GM21825 (cell line): ENCODE results near the gene NAA40.

Experiments used
- ATAC-seq: cut with Tn5 transposase; IDR thresholded peaks from one replicate; pipeline ENCODE4 v1.9.1; 2021; ENCODE audit warnings: mild to moderate bottlenecking, moderate library complexity; ENCODE audit not compliant: unreplicated experiment

NAA40 gene

GRCh38 chr11:63912678-63913077 lies 26.1 kb upstream of the NAA40 start:
- no peak for ATAC-seq

DNA sequence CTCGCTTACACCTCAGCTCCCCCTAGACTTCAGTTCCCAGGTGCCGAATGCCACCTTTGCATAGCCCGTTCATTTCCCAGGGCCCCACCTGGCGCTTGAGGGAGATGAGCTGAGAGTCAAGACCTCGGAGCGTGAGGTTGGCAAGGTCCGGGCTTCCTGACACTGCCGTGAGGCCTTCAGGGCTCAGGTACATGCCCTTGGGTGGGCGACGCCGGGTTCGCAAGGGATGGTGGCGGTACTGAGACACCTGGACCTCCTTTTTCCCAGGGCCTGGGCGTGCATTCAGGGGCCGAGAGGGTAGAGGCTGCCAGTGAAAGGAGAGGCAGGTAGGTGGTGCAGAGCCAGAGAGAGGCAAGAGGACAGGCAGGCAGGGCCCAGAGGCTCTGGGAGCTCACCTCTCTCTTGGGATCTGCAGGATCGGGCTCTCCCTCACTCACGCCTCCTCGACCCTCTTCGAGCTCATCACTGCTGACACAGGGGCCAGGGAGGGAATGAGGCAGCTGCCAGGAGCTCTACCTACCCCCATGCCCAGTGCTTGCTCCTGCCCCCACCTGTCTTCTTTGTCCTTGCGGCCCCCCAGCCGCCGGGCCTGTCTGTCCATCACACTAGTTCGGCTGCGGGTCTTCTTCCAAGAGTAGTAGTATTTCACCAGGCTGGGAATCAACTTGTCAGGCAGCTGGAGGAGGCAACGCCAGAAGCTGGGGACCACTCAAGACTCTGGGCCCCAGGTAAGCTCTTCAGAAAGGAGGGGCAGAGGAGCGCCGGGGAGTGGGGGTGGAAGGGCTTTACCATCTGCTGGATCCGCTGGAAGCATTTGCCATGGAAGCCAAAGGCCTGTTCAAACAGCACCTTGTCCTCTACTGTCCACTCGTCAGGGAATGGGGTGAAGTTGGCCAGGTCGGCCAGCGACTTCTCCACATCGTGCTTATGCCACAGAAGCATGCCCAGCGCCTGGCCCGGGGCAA lies 24.7 kb upstream of the NAA40 start:
- ATAC-seq = no peak

DNA sequence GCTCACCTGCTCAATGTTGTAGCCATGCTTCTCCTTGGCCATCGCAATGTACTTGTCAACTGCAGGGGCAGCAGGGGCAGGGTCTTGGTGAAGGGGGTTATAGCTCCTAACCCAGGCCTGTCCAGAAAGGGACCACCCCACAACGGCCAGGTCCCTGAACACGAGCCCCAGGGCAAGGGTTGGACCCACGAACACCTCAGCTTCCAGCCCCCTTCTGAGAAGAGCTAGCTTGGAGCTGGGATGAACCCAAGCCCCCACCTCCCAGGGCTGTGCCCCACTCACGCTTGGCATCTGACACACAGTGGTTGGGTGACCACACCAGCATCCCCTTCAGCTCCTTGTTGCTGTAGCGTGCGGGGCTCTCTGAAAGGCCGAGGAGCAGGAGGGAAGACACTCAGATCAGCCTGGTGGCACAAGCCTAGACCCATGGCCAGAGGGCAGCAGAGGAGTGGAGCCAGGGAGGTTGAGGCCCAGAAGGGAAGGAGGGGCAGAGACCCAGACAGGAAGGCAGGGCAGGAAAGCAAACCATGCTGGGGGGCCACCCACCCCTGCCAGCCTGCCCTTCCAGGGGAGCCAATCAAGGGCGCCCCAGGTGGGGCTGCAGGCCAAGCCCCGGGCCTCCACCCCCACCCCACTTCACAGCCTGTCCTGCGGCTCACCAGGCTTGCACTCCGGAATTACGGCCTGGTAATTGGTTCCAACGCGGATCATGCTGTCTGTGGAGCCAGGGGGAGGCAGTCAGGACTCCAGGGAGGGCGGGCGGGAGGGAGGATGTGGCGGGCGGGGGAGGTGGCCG lies 23.7 kb upstream of the NAA40 start:
- no peak for ATAC-seq

DNA sequence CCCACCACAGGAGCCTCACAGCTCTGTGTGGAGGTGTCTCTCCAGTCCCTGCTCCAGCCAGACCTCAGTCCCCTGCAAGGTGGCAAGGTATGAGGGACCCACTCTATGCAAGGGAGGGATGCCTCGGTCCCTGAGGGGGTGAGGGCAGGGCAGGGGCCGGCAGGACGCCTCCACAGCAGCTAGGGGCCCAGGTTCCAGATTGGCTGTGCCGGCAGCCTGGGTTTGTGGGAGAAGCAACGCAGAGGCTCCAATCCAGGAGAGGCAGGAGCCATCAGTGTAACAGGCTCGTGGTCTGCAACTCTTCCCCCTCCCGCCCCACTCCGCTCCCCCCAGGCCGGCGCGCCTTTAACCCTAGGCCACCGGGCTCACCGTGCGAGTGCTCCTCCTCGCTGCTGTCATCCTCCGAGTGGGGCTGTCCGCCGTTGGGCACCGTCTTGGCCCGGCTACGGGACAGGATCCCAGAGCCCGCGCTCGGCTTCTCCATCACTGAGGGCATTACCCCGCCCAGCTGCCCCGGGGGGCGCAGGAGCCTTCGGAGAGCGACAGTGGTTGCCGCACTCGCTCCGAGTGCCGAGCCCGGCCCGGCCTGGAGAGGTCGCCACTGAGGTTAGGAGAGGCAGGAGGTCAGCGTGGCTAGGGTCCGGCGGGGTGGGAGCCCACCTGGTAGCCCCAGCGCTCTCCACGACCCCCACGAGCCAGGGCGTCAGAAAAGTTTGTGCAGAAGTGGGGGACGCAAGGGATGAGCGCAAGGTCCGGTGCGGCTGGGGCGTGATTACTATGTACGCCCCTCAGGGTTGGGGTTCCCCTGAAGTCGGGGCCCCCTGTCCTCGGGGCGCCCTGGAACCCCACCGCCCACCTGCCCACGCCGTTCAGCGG lies 22.6 kb upstream of the NAA40 start:
- no peak for ATAC-seq

DNA sequence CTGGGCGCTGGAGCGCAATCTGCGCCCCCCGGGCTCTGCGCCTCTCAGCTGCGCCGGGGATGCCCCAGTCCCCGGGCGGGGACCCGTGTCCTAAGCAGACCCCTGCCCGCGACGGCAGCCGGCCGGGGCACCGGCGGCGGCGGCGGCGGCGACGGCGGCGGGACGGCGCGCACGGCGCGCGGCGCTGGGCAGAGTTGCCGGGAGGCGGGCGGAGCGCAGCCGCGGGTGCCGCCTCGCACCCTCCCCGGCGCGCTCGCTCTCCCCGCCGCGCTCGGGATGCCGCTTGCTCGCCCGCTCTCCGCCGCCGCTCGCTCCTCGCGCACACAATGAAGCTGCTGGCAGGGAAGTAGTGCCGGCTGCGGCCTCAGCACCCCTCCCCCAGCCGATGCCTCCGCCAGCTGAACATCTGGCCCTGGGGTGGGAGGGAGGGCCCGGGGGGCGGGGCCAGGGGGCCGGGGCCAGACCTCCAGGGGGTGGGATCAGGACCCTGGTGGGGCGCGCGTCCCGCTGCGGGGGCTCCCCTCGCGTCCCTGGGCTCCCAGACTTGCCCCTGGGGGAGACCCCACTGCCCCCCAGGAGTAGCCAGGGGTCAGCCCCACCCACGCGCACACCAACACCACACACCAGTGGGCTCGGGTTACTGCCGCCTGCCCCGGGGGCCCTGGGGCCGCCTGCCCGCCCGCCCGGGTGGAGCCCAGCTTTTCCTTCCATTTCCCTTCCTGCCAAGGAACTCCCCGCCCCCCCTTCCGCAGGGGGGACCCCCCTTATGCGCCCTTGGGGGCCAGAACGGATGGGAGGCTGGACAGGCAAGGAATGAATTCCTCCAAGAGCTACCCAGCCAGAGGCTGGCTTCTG lies 21.7 kb upstream of the NAA40 start, which contains the start of gene RCOR2:
Gene RCOR2 (minus strand): TSS at position 328 of the 855 bp plus-strand sequence. CDS start 708 bp downstream, outside the sequence.
- ATAC-seq = no peak

- no peak for ATAC-seq
These were observed 20.9 kb upstream of the NAA40 start for GRCh38 chr11:63917692-63918506.

DNA sequence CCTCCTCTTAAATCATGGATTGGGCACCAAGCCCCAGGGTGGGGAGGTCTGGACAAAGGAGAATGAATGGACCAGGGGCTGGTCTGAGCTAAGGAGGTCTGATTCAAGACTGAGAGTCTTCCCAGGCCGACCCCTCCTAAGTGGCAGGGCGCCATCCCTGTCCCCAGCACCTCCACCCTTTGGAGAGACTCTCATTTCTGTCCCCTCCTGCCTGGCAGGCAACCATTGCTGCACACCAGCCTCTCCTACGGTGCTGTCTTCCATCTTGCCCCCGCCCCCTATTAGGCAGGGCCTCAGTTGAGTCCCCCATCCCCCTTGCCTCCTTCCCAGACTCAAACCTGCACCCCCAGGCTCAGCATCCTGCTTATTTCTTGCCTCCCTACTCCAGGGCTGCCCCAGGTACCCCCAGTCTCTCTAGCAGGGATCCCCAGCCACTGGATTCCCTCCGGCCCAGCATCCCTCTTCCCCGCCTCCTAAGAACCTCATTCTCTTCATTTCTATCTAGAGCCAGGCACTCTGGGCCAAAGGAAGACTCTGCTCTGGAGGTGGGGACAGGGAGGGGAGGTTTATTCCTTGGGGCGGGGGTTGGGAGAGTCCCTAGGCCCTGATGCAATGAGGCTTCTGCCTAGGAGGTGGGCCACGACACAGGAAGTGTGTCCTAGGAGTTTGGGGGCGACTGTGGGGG lies 20.2 kb upstream of the NAA40 start:
- ATAC-seq = no peak

- ATAC-seq = no peak
These were observed 19.3 kb upstream of the NAA40 start for GRCh38 chr11:63919267-63920125.

DNA sequence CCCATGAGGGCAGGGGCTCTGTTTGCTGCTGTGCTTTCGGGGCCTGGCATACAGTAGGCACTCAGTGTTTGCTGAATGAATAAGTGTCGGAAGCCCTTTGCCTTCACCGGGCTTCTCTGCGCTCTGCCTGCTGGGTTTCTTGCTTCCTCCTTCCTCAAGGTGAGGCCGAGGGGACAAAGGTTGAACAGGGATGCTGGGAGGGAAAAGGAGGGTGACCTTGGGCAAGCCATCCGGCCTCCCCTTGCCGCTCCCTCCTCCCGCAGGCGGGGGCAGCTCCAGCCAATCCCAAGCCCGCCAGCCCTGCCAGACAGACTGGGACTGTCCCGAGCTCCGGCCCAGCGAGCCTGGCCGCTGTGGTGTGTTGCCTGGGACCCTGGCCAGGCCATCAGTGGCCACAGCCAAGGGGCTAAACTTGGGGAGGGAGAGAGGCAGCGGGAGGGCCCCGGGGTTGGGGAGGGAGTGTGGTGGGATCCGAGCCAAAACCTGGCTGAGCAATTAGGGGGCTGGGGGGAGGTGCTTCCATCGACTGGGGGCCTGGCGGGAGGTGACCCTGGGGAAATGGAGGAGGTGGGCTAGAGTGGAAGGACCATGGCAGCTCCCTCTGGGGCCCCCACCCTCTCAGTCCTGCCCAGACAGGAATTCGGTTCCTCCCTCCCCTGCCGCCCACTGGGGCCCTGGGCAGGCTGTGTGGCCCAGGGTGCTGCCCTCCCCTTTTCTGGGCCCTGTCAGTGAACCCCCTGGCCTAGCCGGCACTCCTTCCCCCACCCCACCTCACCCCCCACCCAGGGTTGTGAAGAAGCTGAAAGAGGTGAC lies 18.5 kb upstream of the NAA40 start:
- ATAC-seq = no peak

- no peak for ATAC-seq
These were observed 17.8 kb upstream of the NAA40 start for GRCh38 chr11:63920939-63921417.

DNA sequence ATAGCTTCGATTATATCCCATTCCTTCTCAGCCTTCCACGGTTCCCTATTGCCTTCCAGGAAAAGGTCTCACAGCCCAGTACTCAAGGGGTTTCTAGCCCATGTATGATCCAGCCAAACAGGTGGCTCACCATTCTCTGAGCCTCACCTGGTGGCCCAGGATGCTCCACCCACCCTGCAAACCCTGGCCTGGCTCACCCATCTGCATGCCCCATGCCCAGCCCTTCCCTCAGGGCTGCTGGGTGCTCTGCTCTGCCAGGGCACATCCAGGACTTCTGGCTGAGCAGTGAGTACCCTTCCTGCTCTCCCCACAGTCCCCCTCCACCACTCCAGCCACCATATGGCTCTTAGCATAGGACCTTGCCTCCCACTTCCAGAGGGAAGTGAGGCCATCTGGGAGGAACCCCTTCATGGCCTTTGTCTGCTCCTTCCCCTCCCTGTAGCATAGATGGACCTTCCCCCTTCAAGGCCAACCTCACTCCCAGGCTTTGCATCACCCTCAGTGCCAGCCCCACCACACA lies 16.1 kb upstream of the NAA40 start:
- no peak for ATAC-seq

- ATAC-seq = no peak
These were observed 15.5 kb upstream of the NAA40 start for GRCh38 chr11:63923319-63923718.

DNA sequence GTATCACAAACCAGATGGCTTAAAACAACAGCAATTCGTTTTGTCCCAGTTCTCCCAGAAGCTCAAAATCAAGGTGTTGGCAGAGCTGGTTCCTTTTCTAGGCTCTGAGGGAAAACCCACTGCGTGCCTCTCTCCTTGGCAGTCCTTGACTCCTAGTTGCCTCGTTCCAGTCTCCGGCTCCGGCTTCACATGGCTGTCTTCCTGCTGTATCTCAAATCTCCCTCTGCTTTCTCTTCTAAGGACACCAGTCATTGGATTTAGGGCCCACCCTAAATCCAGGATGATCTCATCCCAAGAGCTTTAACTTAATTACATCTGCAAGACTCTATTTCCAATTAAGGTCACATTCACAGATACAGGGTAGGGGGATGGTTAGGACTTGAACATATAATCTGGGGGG lies 9.2 kb upstream of the NAA40 start:
- no peak for ATAC-seq

GRCh38 chr11:63931045-63931444 lies 7.8 kb upstream of the NAA40 start:
- no peak for ATAC-seq

GRCh38 chr11:63931876-63932275 lies 6.9 kb upstream of the NAA40 start:
- ATAC-seq = no peak

- ATAC-seq = no peak
These were observed 5.3 kb upstream of the NAA40 start for GRCh38 chr11:63933459-63933858.
